Endothelial cell of umbilical vein (primary cell): Measurements from ENCODE around the gene HMGCL. TPM values are rescaled to one million over a fixed set of nuclear protein-coding genes. Genes with fewer than 3 reads are reported as not detected.

Source experiments
- BruUV-seq: library from RNA; stranded (reverse); fragments of 400-500 nt; replicated peaks from 2 replicates; lab custom pipeline; 2021; lab: Mats Ljungman, UMichigan
- CTCF ChIA-PET: fragments of 300-600, 350-600 bp; sonication (Branson Sonifier 250); formaldehyde crosslinking; loops from one replicate; lab custom pipeline; 2021; ENCODE audit warnings: antibody characterized with exemption, inconsistent platforms; lab: Charles Lee
- POLR2A ChIA-PET: fragments of 300-600, 350-600 bp; sonication (Branson Sonifier 250); formaldehyde crosslinking; loops from one replicate; lab custom pipeline; 2021; ENCODE audit warnings: antibody characterized with exemption, inconsistent platforms; lab: Charles Lee
- DNase-seq: peaks from one replicate; pipeline ENCODE4 v3.0.0-alpha.2; 2011; ENCODE audit warnings: low read depth, low spot score
- FAIRE-seq: peaks from 2 replicates; lab custom pipeline; 2011; peaks lifted over from hg19 to GRCh38; lab: Jason Lieb, UNC
- H2AFZ ChIP-seq: 2 replicates; pipeline ENCODE4 v1.6.0; 2012; ENCODE audit warnings: low read depth, low read length, control low read depth, inconsistent platforms
- H3K27ac ChIP-seq: 2 replicates; pipeline ENCODE4 v1.5.1; 2011; ENCODE audit warnings: low read depth, mild to moderate bottlenecking, control low read depth, low read length, moderate library complexity; ENCODE audit not compliant: insufficient read depth
- H3K27me3 ChIP-seq, 2 experiments: 2 replicates each; pipeline versions ENCODE4 v1.6.0 to v1.6.1; 2011; ENCODE audit warnings: low read length in 2 of 2, mixed read lengths in 1 of 2; ENCODE audit not compliant: control insufficient read depth in 2 of 2, insufficient read depth in 2 of 2
- H3K36me3 ChIP-seq, 2 experiments: 2 replicates in 1 of 2; 3 replicates in 1 of 2; pipeline ENCODE4 v1.5.1; 2011; ENCODE audit warnings: low read length in 2 of 2, mild to moderate bottlenecking in 1 of 2, moderate library complexity in 1 of 2; ENCODE audit not compliant: control insufficient read depth in 2 of 2, insufficient read depth in 2 of 2; ENCODE audit errors: extremely low read depth in 1 of 2
- H3K4me1 ChIP-seq: 3 replicates; pipeline ENCODE4 v1.5.1; 2011; ENCODE audit warnings: mild to moderate bottlenecking, low read length; ENCODE audit not compliant: control insufficient read depth, insufficient read depth; ENCODE audit errors: extremely low read depth
- H3K4me2 ChIP-seq: 2 replicates; pipeline ENCODE4 v1.6.1; 2011; ENCODE audit warnings: low read length, control low read depth, mixed read lengths; ENCODE audit not compliant: insufficient read depth
- H3K4me3 ChIP-seq, 3 experiments: fragments of 200-600 bp in 1 of 3; sonication (generic), shearing (Covaris generic) in 1 of 3; replicated peaks in 1 of 3; 2 replicates each; pipeline ENCODE4 v1.5.1; 2011 to 2016; ENCODE audit warnings: control low read depth in 3 of 3, low read length in 3 of 3, mild to moderate bottlenecking in 2 of 3, inconsistent platforms in 1 of 3, low read depth in 1 of 3, moderate library complexity in 1 of 3; ENCODE audit not compliant: insufficient read depth in 1 of 3
- H3K79me2 ChIP-seq: 2 replicates; pipeline ENCODE4 v1.6.0; 2012; ENCODE audit warnings: low read length, inconsistent platforms; ENCODE audit not compliant: control insufficient read depth, insufficient read depth
- H3K9ac ChIP-seq: replicated peaks from 2 replicates; pipeline ENCODE3; 2011; ENCODE audit warnings: low read length, control low read depth; ENCODE audit not compliant: insufficient read depth; ENCODE audit errors: extremely low read depth
- H3K9me1 ChIP-seq: replicated peaks from 3 replicates; pipeline ENCODE4 v1.6.0; 2011; ENCODE audit warnings: mild to moderate bottlenecking, low read length; ENCODE audit not compliant: control insufficient read depth, insufficient read depth; ENCODE audit errors: extremely low read depth
- H3K9me3 ChIP-seq: replicated peaks from 2 replicates; pipeline ENCODE4 v1.5.1; 2012; ENCODE audit warnings: low read length, inconsistent platforms; ENCODE audit not compliant: control insufficient read depth, insufficient read depth
- H4K20me1 ChIP-seq: replicated peaks from 2 replicates; pipeline ENCODE3; 2011; ENCODE audit warnings: mild to moderate bottlenecking, low read length; ENCODE audit not compliant: control insufficient read depth, insufficient read depth; ENCODE audit errors: extremely low read depth
- EZH2 ChIP-seq: IDR thresholded peaks from 2 replicates; pipeline ENCODE4 v1.6.1; 2012; ENCODE audit warnings: borderline replicate concordance, low read depth, mild to moderate bottlenecking, moderate library complexity, low read length, inconsistent platforms; ENCODE audit not compliant: severe bottlenecking
- FOS ChIP-seq: IDR thresholded peaks from 2 replicates; pipeline ENCODE4 v1.6.1; 2011; ENCODE audit warnings: mild to moderate bottlenecking, low read length, moderate library complexity, borderline replicate concordance; ENCODE audit not compliant: insufficient read depth
- GATA2 ChIP-seq: IDR thresholded peaks from 2 replicates; pipeline ENCODE4 v1.7.0; 2011; ENCODE audit warnings: low read depth, mild to moderate bottlenecking, moderate library complexity, mixed read lengths, low read length; ENCODE audit not compliant: insufficient read length, insufficient read depth
- JUN ChIP-seq: IDR thresholded peaks from 2 replicates; pipeline ENCODE4 v1.6.1; 2011; ENCODE audit warnings: borderline replicate concordance, low read depth; ENCODE audit not compliant: insufficient read length, insufficient read depth
- MYC ChIP-seq: IDR thresholded peaks from one replicate; pipeline ENCODE4 v1.6.1; 2011; ENCODE audit warnings: mild to moderate bottlenecking, low read depth, low read length
- POLR2A ChIP-seq: IDR thresholded peaks from 2 replicates; pipeline ENCODE4 v1.6.1; 2012; ENCODE audit warnings: low read depth, mild to moderate bottlenecking, control low read depth, low read length
- POLR2AphosphoS5 ChIP-seq: IDR thresholded peaks from 2 replicates; pipeline ENCODE4 v1.6.1; 2012; ENCODE audit warnings: low read depth, mild to moderate bottlenecking, control low read depth, low read length, moderate library complexity; ENCODE audit not compliant: insufficient read depth
- dilution Hi-C: fragments of 300-500 bp; cut with MboI; formaldehyde crosslinking; loops from one replicate; pipeline ENCODE4 v1.15.0; 2019; ENCODE audit warnings: low sequenced_read_pairs; ENCODE audit not compliant: extremely low pct_ligation_motif_present
- intact Hi-C: fragments of 100-400 bp; cut with micrococcal nuclease; formaldehyde crosslinking; loops from one replicate; pipeline ENCODE4 v1.10.0; 2022
- polyA plus RNA-seq, 4 experiments: library from polyadenylated mRNA; depleted of rRNA in 3 of 4; stranded (reverse) in 3 of 4; unstranded in 1 of 4; fragments of >200 nt; gene quantifications; 2 replicates each; pipeline versions ENCODE4 v1.2.1 to v1.2.3, GENCODE V29; 2011 to 2012; ENCODE audit warnings: missing spikeins in 1 of 4
- total RNA-seq: library from RNA; stranded (reverse); gene quantifications from 2 replicates; pipeline ENCODE4 v1.2.3, GENCODE V29; 2021
- TF ChIP-seq, protein P1 (sequence below): IDR thresholded peaks from 2 replicates; pipeline ENCODE4 v1.6.1; 2011; ENCODE audit not compliant: insufficient read depth, insufficient read length
- TF ChIP-seq, protein P2 (sequence below), 2 donors: IDR thresholded peaks; 1 replicate in 1 of 2; 2 replicates in 1 of 2; pipeline ENCODE4 v1.5.1; 2011; ENCODE audit warnings: low read length in 2 of 2, mild to moderate bottlenecking in 2 of 2, moderate library complexity in 2 of 2, control low read depth in 1 of 2, inconsistent platforms in 1 of 2, low read depth in 1 of 2; ENCODE audit not compliant: insufficient read depth in 1 of 2; ENCODE audit errors: extremely low read depth in 1 of 2

HMGCL gene
- total and polyA plus RNA-seq, 2 donors (not counting 3 experiments of a cell fraction or from before 2014, with no cell fraction given): 24.2 to 30.0 TPM

DNA sequence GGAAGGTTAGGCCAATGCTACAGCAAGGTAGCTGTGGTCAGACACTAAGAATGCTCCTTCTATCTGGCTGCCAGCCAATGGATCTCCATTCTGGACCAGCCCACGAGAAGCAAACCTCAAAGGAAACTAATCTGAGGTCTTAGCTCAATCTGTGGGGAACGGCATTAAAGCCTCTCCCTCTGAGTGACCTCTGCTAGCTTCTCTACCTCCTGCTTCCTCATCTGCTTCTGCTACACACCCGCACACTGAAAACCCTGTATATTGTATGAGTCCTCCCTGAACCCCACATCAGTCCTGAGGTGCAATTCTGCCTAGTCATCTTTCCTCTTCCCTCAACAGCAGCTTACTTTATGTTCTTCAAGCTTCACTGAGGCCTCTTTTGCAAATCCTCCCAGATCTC is 17.8 kb downstream of the HMGCL start:
- CTCF ChIA-PET: interaction anchor here (0.8 kb wide), 1 partner anchor 109 kb away, joined by 4 read pairs; no protein-coding TSS in a partner anchor

More for the DNA sequence above, 17.8 kb downstream of the HMGCL start:
- Histone ChIP-seq H3K27ac (no peak overlapping the region), H2AFZ (no peak overlapping the region), H3K9ac (no peak overlapping the region), H3K9me1 (no peaks in the 10 kb centered on the region), H3K4me1 (no peaks in the 10 kb centered on the region), H3K27me3 (no peaks in the 10 kb centered on the region), H3K4me3 (no peak overlapping the region), H3K4me2 (no peak overlapping the region), H3K9me3 (no peaks in the 10 kb centered on the region), H3K79me2 (no peaks in the 10 kb centered on the region), H3K36me3 (peaks cover 0 to 2% of the 10 kb centered on the region in 2 experiments), H4K20me1 (no peaks in the 10 kb centered on the region)
- dilution Hi-C loops: no loop called here
- FAIRE-seq: no peak
- POLR2A ChIA-PET: no interaction called here
- no peak for DNase-seq
- no TSS peak for BruUV-seq
- intact Hi-C loops: loop anchor here (5.0 kb wide), 1 partner anchor 220 kb away; no protein-coding TSS in a partner anchor
- TF ChIP-seq POLR2AphosphoS5: no peak
- no peak for TF ChIP-seq EZH2
- TF ChIP-seq, protein P1, sequence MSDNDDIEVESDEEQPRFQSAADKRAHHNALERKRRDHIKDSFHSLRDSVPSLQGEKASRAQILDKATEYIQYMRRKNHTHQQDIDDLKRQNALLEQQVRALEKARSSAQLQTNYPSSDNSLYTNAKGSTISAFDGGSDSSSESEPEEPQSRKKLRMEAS: no peak
- TF ChIP-seq MYC: no peak
- no peak for TF ChIP-seq POLR2A
- no peak for TF ChIP-seq JUN
- TF ChIP-seq FOS: no peak
- no peak for TF ChIP-seq GATA2
- TF ChIP-seq, protein P2, sequence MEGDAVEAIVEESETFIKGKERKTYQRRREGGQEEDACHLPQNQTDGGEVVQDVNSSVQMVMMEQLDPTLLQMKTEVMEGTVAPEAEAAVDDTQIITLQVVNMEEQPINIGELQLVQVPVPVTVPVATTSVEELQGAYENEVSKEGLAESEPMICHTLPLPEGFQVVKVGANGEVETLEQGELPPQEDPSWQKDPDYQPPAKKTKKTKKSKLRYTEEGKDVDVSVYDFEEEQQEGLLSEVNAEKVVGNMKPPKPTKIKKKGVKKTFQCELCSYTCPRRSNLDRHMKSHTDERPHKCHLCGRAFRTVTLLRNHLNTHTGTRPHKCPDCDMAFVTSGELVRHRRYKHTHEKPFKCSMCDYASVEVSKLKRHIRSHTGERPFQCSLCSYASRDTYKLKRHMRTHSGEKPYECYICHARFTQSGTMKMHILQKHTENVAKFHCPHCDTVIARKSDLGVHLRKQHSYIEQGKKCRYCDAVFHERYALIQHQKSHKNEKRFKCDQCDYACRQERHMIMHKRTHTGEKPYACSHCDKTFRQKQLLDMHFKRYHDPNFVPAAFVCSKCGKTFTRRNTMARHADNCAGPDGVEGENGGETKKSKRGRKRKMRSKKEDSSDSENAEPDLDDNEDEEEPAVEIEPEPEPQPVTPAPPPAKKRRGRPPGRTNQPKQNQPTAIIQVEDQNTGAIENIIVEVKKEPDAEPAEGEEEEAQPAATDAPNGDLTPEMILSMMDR (IDR thresholded peaks at IDR 0.05; ENCODE audit: extremely low read depth in 1 of 2, insufficient read depth in 1 of 2, low read depth in 1 of 2, low read length in 2 of 2): no peak
